Effector CD8-positive, alpha-beta T cell (primary cell): ENCODE measurements around the gene RRP36.
A peak's percentile ranks its signal among the peaks of the same experiment; 100 is the strongest.

ENCODE experiments used
- DNase-seq: peaks from one replicate; lab custom pipeline; 2025; lab: John Stamatoyannopoulos, UW

RRP36 gene

GRCh38 chr6:43007126-43007525 lies 14.3 kb upstream of the RRP36 start:
- DNase-seq, result no peak

GRCh38 chr6:43009124-43009523 lies 12.3 kb upstream of the RRP36 start:
- DNase-seq, result peak; percentile 8

- no peak for DNase-seq
Observed at GRCh38 chr6:43011207-43011606, 10.2 kb upstream of the RRP36 start.

GRCh38 chr6:43012364-43012763 lies 9.1 kb upstream of the RRP36 start:
- no peak for DNase-seq

- DNase-seq, result peak; percentile 76
Observed at GRCh38 chr6:43013097-43013842, 8.2 kb upstream of the RRP36 start.

- peak; percentile 97 for DNase-seq
Observed at GRCh38 chr6:43013843-43014433, 7.5 kb upstream of the RRP36 start, which contains the start of the genes KLHDC3 and MEA1. Gene KLHDC3, plus strand, starts transcription at chr6:43014249. Its CDS starts 2,944 bp downstream, at chr6:43017193. Gene MEA1, minus strand, starts transcription at chr6:43013946. Its CDS starts 133 bp downstream, at chr6:43013813.

GRCh38 chr6:43014434-43014909 lies 7.0 kb upstream of the RRP36 start:
- DNase-seq, result no peak

GRCh38 chr6:43016176-43016942 lies 5.1 kb upstream of the RRP36 start:
- no peak for DNase-seq

GRCh38 chr6:43016943-43017334 lies 4.5 kb upstream of the RRP36 start:
- DNase-seq, result no peak

- no peak for DNase-seq
Observed at GRCh38 chr6:43019152-43019551, 2.3 kb upstream of the RRP36 start.

GRCh38 chr6:43020052-43020705 lies 1.2 kb upstream of the RRP36 start:
- DNase-seq, result no peak

GRCh38 chr6:43020847-43021246 lies 576 bp upstream of the RRP36 start:
- no peak for DNase-seq

- DNase-seq, result no peak
Observed at GRCh38 chr6:43024436-43024835, 3.0 kb downstream of the RRP36 start.

GRCh38 chr6:43026365-43026764 lies 4.9 kb downstream of the RRP36 start:
- DNase-seq, result no peak

GRCh38 chr6:43029120-43029519 lies 7.7 kb downstream of the RRP36 start:
- no peak for DNase-seq

GRCh38 chr6:43032326-43032725 lies 10.9 kb downstream of the RRP36 start:
- no peak for DNase-seq

- no peak for DNase-seq
Observed at GRCh38 chr6:43033496-43034189, 12.2 kb downstream of the RRP36 start.

GRCh38 chr6:43034190-43034525 lies 12.7 kb downstream of the RRP36 start:
- DNase-seq, result no peak

GRCh38 chr6:43035495-43036194 lies 14.2 kb downstream of the RRP36 start:
- no peak for DNase-seq

GRCh38 chr6:43036712-43037111 lies 15.3 kb downstream of the RRP36 start:
- no peak for DNase-seq

GRCh38 chr6:43037197-43037596 lies 15.8 kb downstream of the RRP36 start:
- no peak for DNase-seq
